Measurements from ENCODE around the gene IL16.

The IL16 gene

GRCh38 chr15:81189583-81190283 lies 6.9 kb upstream of the IL16 start:
- ATAC-seq (ENCODE audit: insufficient read depth, low read depth), result no peak
- no peak overlapping the region for H3K27ac ChIP-seq (ENCODE audit: low read length)

GRCh38 chr15:81190922-81191507 lies 5.7 kb upstream of the IL16 start:
- H2AFZ ChIP-seq (ENCODE audit: low read depth, low read length), result no peak overlapping the region
- no peak for TF ChIP-seq CTCF (IDR thresholded peaks at IDR 0.05; ENCODE audit: borderline replicate concordance, extremely low read depth, low read length, poor library complexity, severe bottlenecking)
- TF ChIP-seq EZH2 (IDR thresholded peaks at IDR 0.05; ENCODE audit: borderline replicate concordance, low read depth, low read length, severe bottlenecking), result no peak
- H3K27me3 ChIP-seq (ENCODE audit: insufficient read depth, low read length, poor library complexity), result peaks cover 4% of the 10 kb centered on the region
- H3K4me3 ChIP-seq (ENCODE audit: low read depth in 1 of 2, low read length in 2 of 2), result no peak overlapping the region
- no peak for DNase-seq
- no peak overlapping the region for H3K4me2 ChIP-seq (ENCODE audit: insufficient read depth, low read length)
- H3K9ac ChIP-seq (ENCODE audit: low read depth, low read length), result no peak overlapping the region
- no peak for ATAC-seq (ENCODE audit: insufficient read depth, low read depth)
- no peaks in the 10 kb centered on the region for H3K4me1 ChIP-seq (ENCODE audit: insufficient read depth, low read length)
- no peaks in the 10 kb centered on the region for H3K79me2 ChIP-seq (ENCODE audit: insufficient read depth, low read length)
- H3K36me3 ChIP-seq (ENCODE audit: insufficient read depth, low read length), result no peaks in the 10 kb centered on the region
- no peak overlapping the region for H3K27ac ChIP-seq (ENCODE audit: low read length)
- H4K20me1 ChIP-seq (ENCODE audit: insufficient read depth, low read length), result no peaks in the 10 kb centered on the region
- H3K9me3 ChIP-seq (ENCODE audit: insufficient read depth, low read length, severe bottlenecking), result no peaks in the 10 kb centered on the region

More at GRCh38 chr15:81189583-81190283, 6.9 kb upstream of the IL16 start:
- Histone ChIP-seq H3K9ac (ENCODE audit: low read depth, low read length) (no peak overlapping the region), H3K27me3 (ENCODE audit: insufficient read depth, low read length, poor library complexity) (peaks cover 4% of the 10 kb centered on the region), H2AFZ (ENCODE audit: low read depth, low read length) (no peak overlapping the region), H3K4me2 (ENCODE audit: insufficient read depth, low read length) (no peak overlapping the region), H3K36me3 (ENCODE audit: insufficient read depth, low read length) (no peaks in the 10 kb centered on the region), H3K79me2 (ENCODE audit: insufficient read depth, low read length) (no peaks in the 10 kb centered on the region), H3K4me1 (ENCODE audit: insufficient read depth, low read length) (no peaks in the 10 kb centered on the region), H3K9me3 (ENCODE audit: insufficient read depth, low read length, severe bottlenecking) (no peaks in the 10 kb centered on the region), H3K4me3 (ENCODE audit: low read depth in 1 of 2, low read length in 2 of 2) (no peak overlapping the region), H4K20me1 (ENCODE audit: insufficient read depth, low read length) (no peaks in the 10 kb centered on the region)
- no peak for DNase-seq
- TF ChIP-seq CTCF (IDR thresholded peaks at IDR 0.05; ENCODE audit: borderline replicate concordance, extremely low read depth, low read length, poor library complexity, severe bottlenecking) (no peak), EZH2 (IDR thresholded peaks at IDR 0.05; ENCODE audit: borderline replicate concordance, low read depth, low read length, severe bottlenecking) (no peak)

GRCh38 chr15:81191701-81192100 lies 5.0 kb upstream of the IL16 start:
- Histone ChIP-seq H3K79me2 (ENCODE audit: insufficient read depth, low read length) (no peaks in the 10 kb centered on the region), H3K4me3 (ENCODE audit: low read depth in 1 of 2, low read length in 2 of 2) (no peak overlapping the region), H4K20me1 (ENCODE audit: insufficient read depth, low read length) (no peaks in the 10 kb centered on the region), H3K27me3 (ENCODE audit: insufficient read depth, low read length, poor library complexity) (peaks cover 4% of the 10 kb centered on the region), H3K9ac (ENCODE audit: low read depth, low read length) (no peak overlapping the region), H3K27ac (ENCODE audit: low read length) (no peak overlapping the region), H3K4me2 (ENCODE audit: insufficient read depth, low read length) (no peak overlapping the region), H3K36me3 (ENCODE audit: insufficient read depth, low read length) (no peaks in the 10 kb centered on the region), H2AFZ (ENCODE audit: low read depth, low read length) (no peak overlapping the region), H3K4me1 (ENCODE audit: insufficient read depth, low read length) (no peaks in the 10 kb centered on the region), H3K9me3 (ENCODE audit: insufficient read depth, low read length, severe bottlenecking) (no peaks in the 10 kb centered on the region)
- no peak for DNase-seq
- no peak for TF ChIP-seq CTCF (IDR thresholded peaks at IDR 0.05; ENCODE audit: borderline replicate concordance, extremely low read depth, low read length, poor library complexity, severe bottlenecking)
- TF ChIP-seq EZH2 (IDR thresholded peaks at IDR 0.05; ENCODE audit: borderline replicate concordance, low read depth, low read length, severe bottlenecking), result no peak
- ATAC-seq (ENCODE audit: insufficient read depth, low read depth), result no peak

All from DND-41 (cell line).